Ovary (tissue), 9 donors: Measurements from ENCODE around the gene FER. TPM values are rescaled to one million over a fixed set of nuclear protein-coding genes. Genes with fewer than 3 reads are reported as not detected.
A peak's percentile ranks its signal among the peaks of the same experiment; 100 is the strongest.

ENCODE experiments used
- DNase-seq, 5 donors: peaks; one replicate each; pipeline ENCODE4 v3.0.0-alpha.2; 2019 to 2020
- H3K27ac ChIP-seq, 2 donors: fragments of 200-600 bp; one replicate each; pipeline versions ENCODE4 v1.5.1 to v1.8.0; 2019 to 2022
- H3K27me3 ChIP-seq: fragments of 200-600 bp; one replicate; pipeline ENCODE4 v1.8.0; 2022
- H3K36me3 ChIP-seq: fragments of 200-600 bp; sonication (generic); one replicate; pipeline ENCODE4 v1.5.1; 2019
- H3K4me1 ChIP-seq: one replicate; pipeline ENCODE4 v1.8.1; 2013; ENCODE audit warnings: mild to moderate bottlenecking, moderate library complexity; ENCODE audit not compliant: insufficient read depth
- H3K4me3 ChIP-seq: fragments of 200-600 bp; sonication (generic); one replicate; pipeline ENCODE4 v1.5.1; 2017
- H3K9me3 ChIP-seq, 2 donors: fragments of 200-600 bp in 1 of 2; sonication (generic) in 1 of 2; one replicate each; pipeline versions ENCODE4 v1.5.1 to v1.8.1; 2013 to 2019; ENCODE audit warnings: mild to moderate bottlenecking in 1 of 2, moderate library complexity in 1 of 2
- EP300 ChIP-seq: sonication (generic); formaldehyde crosslinking; IDR thresholded peaks from one replicate; pipeline ENCODE4 v1.6.1; 2017; ENCODE audit warnings: antibody characterized with exemption
- POLR2A ChIP-seq: fragments of 450-650 bp; IDR thresholded peaks from one replicate; pipeline ENCODE4 v1.6.1; 2017; ENCODE audit warnings: antibody characterized with exemption, mild to moderate bottlenecking, moderate library complexity
- WGBS, 3 donors: extraction: QIAGEN DNeasy Blood & Tissue Kit in 1 of 3; methylation state at CpG; one replicate each; pipeline versions ENCODE4 v1.1.5 to v1.1.7; 2013 to 2017; 5-methylcytosine and 5-hydroxymethylcytosine counted together
- intact Hi-C, 4 donors: fragments of 100-400 bp; cut with DNase I; formaldehyde crosslinking; loops; one replicate each; pipeline versions ENCODE4 v1.11.0 to v1.15.1; 2022 to 2023
- polyA plus RNA-seq, 2 donors: library from polyadenylated mRNA; stranded (reverse); fragments of 200-250 nt in 1 of 2; fragments of 350-450 nt in 1 of 2; fragmentation: Illumina TruSeq in 1 of 2; extraction: RNeasy Lipid Tissue Mini Kit (QIAGEN cat#74804) in 1 of 2; gene quantifications; one replicate each; pipeline ENCODE4 v1.2.3, GENCODE V29; 2013 to 2014
- total RNA-seq, 7 donors: library from RNA; depleted of rRNA in 2 of 7; stranded (reverse); fragments of >200 nt in 2 of 7; fragmentation: NEBNext Ultra II Directional in 3 of 7; extraction: Animal tissue kit (Norgen Biotek cat#: 25700) in 3 of 7; gene quantifications; one replicate each; pipeline versions ENCODE4 v1.1.0 to v1.2.4, GENCODE V29; 2016 to 2023
- TF ChIP-seq, protein P1 (sequence below), 3 donors: fragments of 450-650 bp in 2 of 3; fragments of 200-600 bp in 1 of 3; IDR thresholded peaks; one replicate each; pipeline versions ENCODE4 v1.5.1 to v1.8.0; 2016 to 2022; ENCODE audit warnings: antibody characterized with exemption in 3 of 3, mild to moderate bottlenecking in 1 of 3
- donor health status: DM: no; HTN: no; CAD: no; lungs with moderate emphysema.
- donor health status: DM: no; HTN: no; CAD: no.
- donor health status: Bipolar disorder and iron deficiency.
- donor health status: DM: yes; HTN: yes; CAD: no.
- donor health status: DM: no; HTN: no; CAD: no.
- donor health status: DM: yes; HTN: yes; CAD: no.

FER gene
- total and polyA plus RNA-seq, 9 donors = 3.0 to 36.0 (median 28.0) TPM

GRCh38 chr5:108747111-108747773, 455 bp upstream of the FER start:
- TF ChIP-seq EP300 (no peak), POLR2A (no peak)
- TF ChIP-seq, protein P1, sequence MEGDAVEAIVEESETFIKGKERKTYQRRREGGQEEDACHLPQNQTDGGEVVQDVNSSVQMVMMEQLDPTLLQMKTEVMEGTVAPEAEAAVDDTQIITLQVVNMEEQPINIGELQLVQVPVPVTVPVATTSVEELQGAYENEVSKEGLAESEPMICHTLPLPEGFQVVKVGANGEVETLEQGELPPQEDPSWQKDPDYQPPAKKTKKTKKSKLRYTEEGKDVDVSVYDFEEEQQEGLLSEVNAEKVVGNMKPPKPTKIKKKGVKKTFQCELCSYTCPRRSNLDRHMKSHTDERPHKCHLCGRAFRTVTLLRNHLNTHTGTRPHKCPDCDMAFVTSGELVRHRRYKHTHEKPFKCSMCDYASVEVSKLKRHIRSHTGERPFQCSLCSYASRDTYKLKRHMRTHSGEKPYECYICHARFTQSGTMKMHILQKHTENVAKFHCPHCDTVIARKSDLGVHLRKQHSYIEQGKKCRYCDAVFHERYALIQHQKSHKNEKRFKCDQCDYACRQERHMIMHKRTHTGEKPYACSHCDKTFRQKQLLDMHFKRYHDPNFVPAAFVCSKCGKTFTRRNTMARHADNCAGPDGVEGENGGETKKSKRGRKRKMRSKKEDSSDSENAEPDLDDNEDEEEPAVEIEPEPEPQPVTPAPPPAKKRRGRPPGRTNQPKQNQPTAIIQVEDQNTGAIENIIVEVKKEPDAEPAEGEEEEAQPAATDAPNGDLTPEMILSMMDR (IDR thresholded peaks at IDR 0.05) = no peak
- H3K9me3 ChIP-seq = no peaks in the 10 kb centered on the region
- H3K4me1 ChIP-seq = no peaks in the 10 kb centered on the region
- peak overlapping the region; percentile 95 to 97 for H3K27ac ChIP-seq
- no peaks in the 10 kb centered on the region for H3K36me3 ChIP-seq
- H3K27me3 ChIP-seq = no peaks in the 10 kb centered on the region
- H3K4me3 ChIP-seq = peak overlapping the region; percentile 83
- intact Hi-C loops = loop anchor here in 1 of 4 donors (5.0 kb wide), 1 partner anchor 365 kb away; the partner anchor contains the start of gene FBXL17
- WGBS, 3 donors = 30 to 32% (median 30%) methylated on average over 10 of the region's 10 CpGs
- no peak for DNase-seq

DNA sequence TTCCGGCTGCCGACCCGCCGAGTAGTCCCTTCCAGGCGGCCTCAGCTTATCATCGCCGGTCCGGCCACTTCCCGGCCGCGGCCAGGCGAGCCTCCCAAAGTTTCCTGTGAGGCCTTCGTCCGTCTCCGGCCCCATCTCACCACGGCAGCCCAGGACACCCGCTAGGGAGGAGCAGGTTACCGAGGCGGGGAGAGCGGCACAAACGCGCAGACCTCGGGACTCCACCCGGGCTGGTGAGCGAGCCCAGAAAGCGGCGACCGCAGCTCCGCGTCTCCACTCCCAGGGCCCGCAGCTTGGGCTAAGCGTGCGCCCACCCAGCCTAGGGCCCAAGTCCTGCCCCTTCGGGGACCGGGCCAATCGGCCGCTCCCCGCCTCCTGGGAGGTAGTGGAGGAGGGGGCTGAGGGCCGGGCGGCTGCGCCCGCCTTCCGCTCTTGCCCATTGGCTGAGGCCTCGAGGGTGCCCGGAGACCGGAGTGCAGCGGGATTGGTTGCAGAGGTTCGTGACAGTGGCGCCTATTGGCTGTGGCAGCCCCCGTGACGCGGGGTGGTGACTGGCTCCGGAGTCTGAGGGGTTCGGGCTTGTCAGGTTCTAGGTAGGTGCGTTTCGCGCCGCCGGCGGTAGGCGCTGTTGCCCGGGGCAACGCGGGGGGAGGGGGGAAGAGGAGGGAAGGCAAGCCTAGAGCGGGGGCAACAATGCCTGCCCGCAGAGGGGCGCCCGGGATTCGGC, 867 bp downstream of the FER start:
- Histone ChIP-seq H3K27me3 (no peaks in the 10 kb centered on the region), H3K9me3 (no peaks in the 10 kb centered on the region), H3K4me3 (peak overlapping the region; percentile 83), H3K27ac (peak overlapping the region; percentile 95 to 97), H3K4me1 (no peaks in the 10 kb centered on the region), H3K36me3 (no peaks in the 10 kb centered on the region)
- intact Hi-C loops = loop anchor here in 2 of 4 donors (1.0 to 5.0 kb wide), 3 partner anchors 20 to 366 kb away; partner anchors contain the start of gene FBXL17 (in 1 of the 2)
- TF ChIP-seq POLR2A (peak; percentile 99), EP300 (no peak)
- TF ChIP-seq, protein P1 (IDR thresholded peaks at IDR 0.05) = peak in 2 of 3 donors; percentile 14 to 26
- 0 to 1% (median 0%) methylated on average over 47 to 69 of the region's 69 CpGs for WGBS, 3 donors
- peak; percentile 98 to 99 (median 99) for DNase-seq

GRCh38 chr5:108749128-108749861, 1.6 kb downstream of the FER start:
- Histone ChIP-seq H3K4me3 (peak overlapping the region; percentile 83), H3K9me3 (no peaks in the 10 kb centered on the region), H3K36me3 (no peaks in the 10 kb centered on the region), H3K27ac (peak overlapping the region; percentile 49 to 95), H3K27me3 (no peaks in the 10 kb centered on the region), H3K4me1 (no peaks in the 10 kb centered on the region)
- TF ChIP-seq, protein P1 (IDR thresholded peaks at IDR 0.05) = no peak
- TF ChIP-seq EP300 (no peak), POLR2A (no peak)
- WGBS, 3 donors = 1 to 2% (median 2%) methylated on average over 18 to 40 of the region's 40 CpGs
- no peak for DNase-seq
- intact Hi-C loops = loop anchor here in 1 of 4 donors (2.0 to 5.0 kb wide), 2 partner anchors 20 to 367 kb away; partner anchors contain the start of gene FBXL17

DNA sequence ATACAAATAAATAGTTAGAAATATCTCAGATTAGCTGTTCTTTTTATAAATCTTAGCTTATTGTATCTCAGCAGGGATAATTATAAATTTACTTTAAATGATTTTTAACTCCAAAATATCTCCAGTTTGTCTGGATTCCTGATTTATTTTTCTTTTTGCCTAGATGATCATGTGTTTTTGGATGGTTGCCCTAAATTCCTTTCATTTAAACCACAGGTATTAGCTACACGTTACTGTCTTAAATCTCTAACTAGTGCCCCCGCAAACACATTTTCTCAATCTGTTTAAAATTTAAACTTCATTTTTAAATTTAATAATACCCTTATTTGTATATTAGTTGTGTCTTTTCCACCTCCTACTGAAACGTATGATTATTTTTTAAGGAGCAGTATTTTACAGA, 5.6 kb downstream of the FER start:
- Histone ChIP-seq H3K27ac (no peak overlapping the region), H3K9me3 (no peaks in the 10 kb centered on the region), H3K4me1 (no peaks in the 10 kb centered on the region), H3K4me3 (no peak overlapping the region), H3K27me3 (no peaks in the 10 kb centered on the region), H3K36me3 (no peaks in the 10 kb centered on the region)
- 41 to 46% (median 44%) methylated on average over 3 of the region's 3 CpGs for WGBS, 3 donors
- intact Hi-C loops = no loop called here
- no peak for DNase-seq
- TF ChIP-seq, protein P1 (IDR thresholded peaks at IDR 0.05) = no peak
- no peak for TF ChIP-seq POLR2A
- TF ChIP-seq EP300 = no peak
